Measurements from ENCODE around the gene SPHK1. TPM values are rescaled to one million over a fixed set of nuclear protein-coding genes. Genes with fewer than 3 reads are reported as not detected.

The SPHK1 gene
- total RNA-seq, 4 donors from 2014 or later, result 7.9 to 33.2 (median 12.0) TPM

- peaks cover 0 to 8% of the 10 kb centered on the region in 2 donors for H3K4me1 ChIP-seq
- H3K27ac ChIP-seq, result no peak overlapping the region
- intact Hi-C loops (cut with DNase I; ENCODE audit: low total_unique reads), result no loop called here
- H3K4me3 ChIP-seq, result no peak overlapping the region
- H3K36me3 ChIP-seq, result no peaks in the 10 kb centered on the region
- no peaks in the 10 kb centered on the region for H3K9me3 ChIP-seq
- DNase-seq, result no peak
- TF ChIP-seq POLR2A (IDR thresholded peaks at IDR 0.05) (no peak), CTCF (IDR thresholded peaks at IDR 0.05) (no peak)
- H3K27me3 ChIP-seq, result no peaks in the 10 kb centered on the region
Measured at GRCh38 chr17:76422406-76422805, 38.0 kb downstream of the SPHK1 start.

- intact Hi-C loops (cut with DNase I; ENCODE audit: low total_unique reads), result no loop called here
- DNase-seq, result no peak
- Histone ChIP-seq H3K4me3 (no peak overlapping the region), H3K36me3 (no peaks in the 10 kb centered on the region), H3K9me3 (no peaks in the 10 kb centered on the region), H3K4me1 (peaks cover 0 to 8% of the 10 kb centered on the region in 2 donors), H3K27me3 (no peaks in the 10 kb centered on the region), H3K27ac (no peak overlapping the region)
- TF ChIP-seq POLR2A (IDR thresholded peaks at IDR 0.05), result no peak
- TF ChIP-seq CTCF (IDR thresholded peaks at IDR 0.05), result no peak
Measured at GRCh38 chr17:76422860-76423259, 38.5 kb downstream of the SPHK1 start.

GRCh38 chr17:76426853-76427252, 42.4 kb downstream of the SPHK1 start:
- Histone ChIP-seq H3K27me3 (no peaks in the 10 kb centered on the region), H3K4me1 (no peaks in the 10 kb centered on the region), H3K27ac (no peak overlapping the region), H3K4me3 (no peak overlapping the region), H3K9me3 (no peaks in the 10 kb centered on the region), H3K36me3 (no peaks in the 10 kb centered on the region)
- no peak for DNase-seq
- no peak for TF ChIP-seq POLR2A (IDR thresholded peaks at IDR 0.05)
- TF ChIP-seq CTCF (IDR thresholded peaks at IDR 0.05), result no peak
- intact Hi-C loops (cut with DNase I; ENCODE audit: low total_unique reads), result no loop called here

- TF ChIP-seq CTCF (IDR thresholded peaks at IDR 0.05), result no peak
- TF ChIP-seq POLR2A (IDR thresholded peaks at IDR 0.05), result no peak
- Histone ChIP-seq H3K9me3 (no peaks in the 10 kb centered on the region), H3K27ac (no peak overlapping the region), H3K4me1 (no peaks in the 10 kb centered on the region), H3K4me3 (no peak overlapping the region), H3K27me3 (no peaks in the 10 kb centered on the region), H3K36me3 (no peaks in the 10 kb centered on the region)
- no peak for DNase-seq
- intact Hi-C loops (cut with DNase I; ENCODE audit: low total_unique reads), result no loop called here
Measured at GRCh38 chr17:76427501-76428231, 43.3 kb downstream of the SPHK1 start.

GRCh38 chr17:76428511-76428910, 44.1 kb downstream of the SPHK1 start:
- TF ChIP-seq POLR2A (IDR thresholded peaks at IDR 0.05) (no peak), CTCF (IDR thresholded peaks at IDR 0.05) (no peak)

More at GRCh38 chr17:76428511-76428910, 44.1 kb downstream of the SPHK1 start:
- Histone ChIP-seq H3K36me3 (no peaks in the 10 kb centered on the region), H3K27me3 (no peaks in the 10 kb centered on the region), H3K9me3 (no peaks in the 10 kb centered on the region), H3K4me1 (no peaks in the 10 kb centered on the region), H3K27ac (no peak overlapping the region), H3K4me3 (no peak overlapping the region)
- intact Hi-C loops (cut with DNase I; ENCODE audit: low total_unique reads), result no loop called here
- DNase-seq, result no peak
